SIG-M5 treated with dmso at 0.1 percent for 504 hours (cell line): ENCODE measurements around the gene SLC25A34.
"Not testable (repeated sequence)": the region's sequence is repeated elsewhere in the genome, so short reads cannot be mapped to it uniquely, and the experiment has no call there.

Source experiments
- DNase-seq: peaks from one replicate; lab custom pipeline; 2025; ENCODE audit not compliant: unreplicated experiment; lab: John Stamatoyannopoulos, UW

SLC25A34 gene

DNA sequence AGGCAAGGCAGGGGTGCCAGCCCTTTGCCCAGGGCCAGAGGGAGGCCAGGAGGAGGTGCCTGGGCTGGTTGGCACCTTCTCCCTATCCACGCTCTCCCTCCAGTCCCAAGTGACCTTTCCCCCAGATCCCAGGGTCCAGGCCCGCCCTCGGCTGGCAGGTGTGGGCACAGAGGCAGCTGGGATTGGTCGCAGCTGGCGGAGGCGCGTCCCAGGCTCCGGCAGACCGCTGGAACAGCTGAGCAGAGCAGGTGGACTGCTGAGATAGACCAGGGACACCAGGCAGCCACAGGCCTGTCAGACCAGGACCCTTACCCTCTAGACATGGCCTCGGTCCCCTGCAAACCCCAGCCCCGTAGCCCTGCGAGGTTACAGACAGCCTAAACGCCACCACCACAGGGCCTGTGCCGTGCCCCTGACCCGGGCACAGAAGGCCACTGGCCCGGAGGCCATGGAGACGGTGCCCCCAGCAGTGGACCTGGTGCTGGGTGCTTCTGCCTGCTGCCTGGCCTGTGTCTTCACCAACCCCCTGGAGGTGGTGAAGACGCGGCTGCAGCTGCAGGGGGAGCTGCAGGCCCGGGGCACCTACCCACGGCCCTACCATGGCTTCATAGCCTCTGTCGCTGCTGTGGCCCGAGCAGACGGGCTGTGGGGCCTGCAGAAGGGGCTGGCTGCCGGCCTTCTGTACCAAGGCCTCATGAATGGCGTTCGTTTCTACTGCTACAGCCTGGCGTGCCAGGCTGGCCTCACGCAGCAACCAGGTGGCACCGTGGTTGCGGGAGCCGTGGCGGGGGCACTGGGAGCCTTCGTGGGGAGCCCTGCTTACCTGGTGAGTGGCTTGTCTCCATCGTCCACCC is at the start of gene SLC25A34:
SLC25A34 (plus strand) TSS at position 221 of the 854 bp plus-strand sequence; CDS start at position 449, 228 bp downstream.
- no peak for DNase-seq

DNA sequence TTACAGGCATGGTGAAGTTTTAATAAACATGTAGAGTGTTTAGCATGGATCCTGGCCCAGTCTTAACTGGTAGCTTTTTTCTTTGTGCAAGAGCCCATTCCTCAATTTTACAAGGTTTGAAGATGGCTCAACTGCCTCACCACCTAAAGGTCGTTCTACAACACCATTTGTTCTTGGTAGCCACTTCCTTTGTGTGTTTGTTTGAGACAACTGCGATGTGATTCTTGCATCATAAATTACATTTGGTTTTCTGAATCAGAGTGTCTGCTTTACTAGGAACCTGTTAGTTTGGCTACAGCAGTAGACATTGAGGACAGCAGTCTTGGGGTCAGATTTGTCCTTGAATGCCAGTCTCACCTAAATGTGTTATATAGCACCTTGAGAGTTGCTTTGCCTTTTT is 48.6 kb upstream of the SLC25A34 start:
- DNase-seq: no peak

DNA sequence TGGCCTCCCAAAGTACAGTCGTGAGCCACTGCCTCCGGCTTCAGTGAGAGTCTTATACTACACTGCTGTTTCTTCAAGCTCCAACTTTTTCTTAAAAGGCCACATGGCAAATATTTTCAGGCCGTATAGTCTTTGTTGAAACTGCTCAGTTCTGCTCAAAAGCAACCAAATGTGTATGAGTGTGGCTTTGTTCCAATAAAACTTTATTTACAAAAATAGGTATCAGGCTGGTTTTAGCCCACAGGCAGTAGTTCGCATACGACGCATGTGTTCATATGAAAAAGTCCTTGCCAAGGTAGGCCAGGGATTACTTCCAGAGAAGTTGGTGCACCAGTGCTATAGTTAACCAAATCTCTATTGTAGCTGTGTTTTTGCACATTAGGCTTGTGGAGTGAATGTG is 45.7 kb upstream of the SLC25A34 start:
- DNase-seq: no peak

DNA sequence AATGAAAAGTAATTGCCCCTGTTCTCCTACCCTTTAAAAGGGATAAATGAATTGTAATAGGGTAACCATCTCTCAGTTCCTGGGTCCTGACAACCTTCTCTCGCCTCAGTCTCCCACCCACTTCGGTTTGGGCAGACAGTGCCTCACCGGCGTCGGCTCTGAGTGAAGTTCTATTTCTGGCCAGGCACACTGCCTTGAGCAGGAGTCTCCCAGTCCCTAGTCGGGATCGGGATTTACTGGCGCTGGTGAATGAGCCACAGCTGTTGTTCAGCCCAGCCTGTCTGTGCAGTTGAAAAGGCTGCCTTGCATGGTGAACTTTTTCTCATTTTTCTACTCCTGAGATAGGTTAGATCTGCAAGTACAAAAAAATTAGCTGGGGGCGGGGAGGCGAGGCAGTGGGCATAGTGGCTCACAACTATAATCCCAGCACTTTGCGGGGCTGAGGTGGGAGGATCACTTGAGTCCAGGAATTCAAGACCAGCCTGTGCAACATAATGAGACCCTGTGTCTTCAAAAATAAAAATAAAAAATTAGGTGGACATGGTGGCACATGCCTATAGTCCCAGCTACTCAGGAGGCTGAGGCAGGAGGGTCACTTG is 44.5 kb upstream of the SLC25A34 start:
- no peak for DNase-seq

DNA sequence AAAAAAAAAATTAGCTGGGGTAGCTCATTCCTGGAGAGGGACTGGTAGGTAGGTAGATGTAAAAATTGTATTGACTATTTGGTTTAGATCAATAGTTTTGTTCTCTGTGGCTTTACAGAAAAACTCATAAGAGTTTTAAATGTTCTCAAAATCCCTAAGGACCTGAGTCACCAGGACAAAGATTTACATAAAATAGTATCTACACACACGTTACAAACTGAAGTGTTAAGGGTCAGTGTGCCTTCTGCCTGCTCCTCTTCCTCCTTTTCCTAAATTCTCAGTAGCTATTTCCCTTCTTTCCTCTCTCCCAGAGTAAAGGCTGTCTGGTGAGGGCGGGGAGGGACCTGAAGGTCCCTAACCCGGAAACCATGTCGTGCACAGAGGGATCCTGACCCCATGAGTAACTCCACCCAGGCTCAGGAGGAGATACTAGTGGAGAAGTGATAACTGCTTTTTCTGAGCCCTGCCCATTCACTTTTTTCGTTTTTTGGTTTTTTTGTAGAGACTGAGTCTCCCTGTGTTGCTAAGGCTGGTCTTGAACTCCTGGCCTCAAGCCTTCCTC is 43.9 kb upstream of the SLC25A34 start:
- no peak for DNase-seq

DNA sequence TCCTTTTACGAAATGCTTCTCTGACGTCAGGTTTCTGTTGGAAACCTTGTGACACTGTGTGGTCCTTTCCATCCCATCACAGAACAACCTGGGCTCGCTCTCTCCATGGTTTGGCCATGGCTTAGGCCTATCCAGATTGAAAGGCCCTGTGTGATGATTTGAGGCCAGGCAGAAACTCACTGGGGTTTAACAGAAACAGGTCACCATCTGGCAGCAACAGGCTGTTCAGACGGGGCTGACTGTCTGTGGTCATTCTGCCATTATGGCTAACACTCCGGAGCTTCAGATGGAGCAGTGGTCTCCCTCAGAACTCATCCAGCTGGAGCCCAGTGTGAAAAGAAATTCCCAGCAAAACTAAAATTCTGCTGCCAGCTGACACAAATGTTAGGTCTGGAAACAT is 42.7 kb upstream of the SLC25A34 start:
- no peak for DNase-seq

DNA sequence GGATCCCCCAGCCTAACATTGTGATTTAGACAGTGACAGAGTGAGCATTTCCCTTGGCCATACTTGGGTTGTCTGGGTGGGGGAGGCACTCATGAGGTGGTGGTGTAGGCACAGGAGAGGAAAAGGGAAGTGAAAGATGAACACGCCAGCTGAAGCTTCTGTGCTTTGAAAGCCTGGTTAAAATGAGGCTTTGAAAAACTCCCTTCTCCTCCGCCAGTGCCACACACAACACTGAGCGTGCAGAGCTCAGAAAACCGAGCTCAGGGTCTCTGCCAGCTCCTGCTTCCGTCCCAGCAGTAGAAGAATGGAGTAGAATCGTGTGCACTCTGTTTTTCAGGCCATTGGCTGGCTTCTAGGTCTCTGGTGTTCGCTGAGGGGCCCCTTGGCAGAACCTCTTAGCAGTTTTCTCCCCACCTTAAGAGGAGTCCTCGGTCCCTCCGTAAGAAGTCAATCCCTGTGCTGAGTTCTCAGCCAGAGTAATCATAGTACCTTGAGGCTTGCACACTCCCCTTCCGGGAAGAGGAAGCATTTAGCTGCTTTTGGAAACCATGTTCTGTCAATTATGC is 39.0 kb upstream of the SLC25A34 start:
- peak; percentile 90 for DNase-seq

DNA sequence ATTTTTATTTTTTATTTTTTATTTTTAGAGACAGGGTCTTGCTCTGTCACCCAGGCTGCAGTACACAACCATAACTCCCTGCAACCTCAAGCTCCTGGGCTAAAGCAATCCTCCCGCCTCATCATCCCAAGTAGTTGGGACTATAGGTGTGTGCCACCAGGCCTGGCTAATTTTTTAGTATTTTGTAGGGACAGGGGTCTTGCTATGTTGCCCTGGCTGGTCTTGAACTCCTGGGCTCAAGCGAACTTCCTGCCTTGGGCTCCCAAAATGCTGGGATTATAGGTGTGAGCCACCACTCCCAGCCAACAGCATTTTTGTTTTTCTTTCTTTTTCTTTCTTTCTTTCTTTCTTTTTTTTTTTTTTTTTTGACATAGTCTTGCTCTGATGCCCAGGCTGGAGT is 37.9 kb upstream of the SLC25A34 start:
- DNase-seq: no peak

DNA sequence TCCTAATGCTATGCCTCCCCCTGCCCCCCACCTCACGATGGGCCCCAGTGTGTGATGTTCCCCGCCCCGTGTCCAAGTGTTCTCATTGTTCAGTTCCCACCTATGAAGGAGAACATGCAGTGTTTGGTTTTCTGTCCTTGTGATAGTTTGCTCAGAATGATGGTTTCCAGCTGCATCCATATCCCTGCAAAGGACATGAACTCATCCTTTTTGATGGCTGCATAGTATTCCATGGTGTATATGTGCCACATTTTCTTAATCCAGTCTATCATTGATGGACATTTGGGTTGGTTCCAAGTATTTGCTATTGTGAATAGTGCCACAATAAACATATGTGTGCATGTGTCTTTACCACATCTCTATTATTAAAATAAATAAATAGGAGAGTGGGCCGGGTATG is 36.7 kb upstream of the SLC25A34 start:
- DNase-seq: not testable (repeated sequence)

DNA sequence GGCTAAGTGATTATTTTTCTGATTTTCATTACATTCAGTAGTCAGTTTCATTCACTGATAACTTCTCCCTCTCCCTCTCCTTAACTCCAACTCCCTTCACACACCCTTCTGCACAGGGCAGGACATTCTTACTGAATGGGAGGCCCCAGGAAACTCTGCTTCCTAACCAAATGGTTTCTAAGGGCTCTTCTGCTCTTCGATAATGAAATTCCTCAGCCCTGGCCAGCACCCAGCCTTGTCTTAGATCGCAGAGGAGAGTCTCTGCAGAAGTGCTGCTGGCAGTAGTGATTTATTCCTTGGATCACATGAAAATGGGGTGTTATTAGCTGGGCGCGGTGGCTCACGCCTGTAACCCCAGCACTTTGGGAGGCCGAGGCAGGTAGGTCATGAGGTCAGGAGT is 35.5 kb upstream of the SLC25A34 start:
- DNase-seq: no peak

DNA sequence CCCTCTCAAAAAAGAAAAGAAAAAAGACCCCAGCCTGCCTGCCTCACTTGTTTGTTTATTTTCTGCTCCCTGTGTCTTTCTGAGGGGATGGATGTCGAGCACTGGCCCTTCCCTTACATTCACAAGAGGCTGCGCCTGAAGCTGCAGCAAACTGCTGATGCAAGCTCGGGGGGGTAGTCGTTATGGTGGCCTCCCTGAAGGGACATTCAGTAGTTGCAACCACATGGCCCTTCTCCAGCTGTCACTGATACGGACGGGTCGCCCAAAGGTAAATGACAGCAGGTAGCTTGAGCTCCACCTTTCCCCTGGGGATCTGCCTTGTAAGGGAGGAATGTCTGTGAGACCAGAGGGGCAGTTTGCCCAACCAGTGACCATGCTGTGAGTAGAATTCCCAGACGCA is 34.3 kb upstream of the SLC25A34 start:
- no peak for DNase-seq

DNA sequence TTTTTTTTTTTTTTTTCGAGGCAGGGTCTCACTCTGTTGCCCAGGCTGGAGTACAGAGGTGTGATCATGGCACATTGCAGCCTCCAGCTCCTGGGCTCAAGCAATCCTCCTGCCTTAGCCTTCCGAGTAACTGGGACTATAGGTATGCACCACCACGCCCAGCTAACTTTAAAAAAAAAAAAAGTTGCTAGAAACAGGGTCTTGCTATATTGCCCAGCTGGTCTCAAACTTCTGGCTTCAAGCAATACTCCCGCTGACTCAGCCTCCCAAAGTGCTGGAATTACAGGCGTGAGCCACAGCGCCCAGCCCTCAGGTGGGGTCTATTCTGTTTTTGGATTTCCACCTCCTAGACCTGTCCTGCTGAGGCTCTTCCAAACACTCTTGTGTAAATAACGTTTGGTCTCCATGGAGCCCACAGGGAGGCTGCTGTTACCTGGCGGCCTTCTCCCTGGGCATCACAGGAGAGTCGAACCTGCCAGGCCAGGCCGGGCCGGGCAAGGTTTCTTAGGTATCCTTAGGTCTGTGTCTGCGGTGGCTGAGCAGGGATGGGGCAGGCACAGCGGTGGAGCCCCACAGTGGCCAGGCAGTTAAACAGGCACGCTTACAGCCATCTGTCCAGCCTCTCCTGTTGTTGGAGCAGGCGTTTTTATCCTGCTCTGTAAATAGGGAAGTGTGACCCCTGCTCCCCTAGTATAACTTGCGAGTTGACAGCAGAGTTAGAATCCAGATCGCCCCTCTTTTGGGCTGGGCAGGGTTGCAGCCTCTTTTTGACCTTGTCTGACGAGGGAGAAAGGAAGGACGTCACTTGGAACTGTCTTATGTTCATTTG is 33.1 kb upstream of the SLC25A34 start:
- no peak for DNase-seq

DNA sequence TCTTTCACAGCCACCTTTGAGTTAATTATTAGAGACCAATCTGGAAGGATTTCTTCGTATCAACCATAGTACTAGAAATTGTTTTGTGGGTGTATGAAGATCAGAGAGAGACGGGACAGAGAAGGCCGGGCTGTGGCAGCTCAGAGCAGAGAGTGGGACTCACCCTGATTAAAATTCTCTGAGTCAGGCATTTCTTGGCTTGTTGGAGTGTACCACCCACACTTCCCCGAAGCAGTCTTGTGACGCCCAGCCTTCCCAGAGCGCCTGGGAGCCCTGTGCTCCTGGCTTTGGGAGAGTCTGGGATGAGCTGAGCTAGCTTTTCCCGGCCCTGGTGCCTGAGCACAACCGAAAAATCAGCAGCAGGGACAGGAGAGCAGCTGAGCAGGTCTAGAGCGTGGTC is 32.5 kb upstream of the SLC25A34 start:
- DNase-seq: no peak

DNA sequence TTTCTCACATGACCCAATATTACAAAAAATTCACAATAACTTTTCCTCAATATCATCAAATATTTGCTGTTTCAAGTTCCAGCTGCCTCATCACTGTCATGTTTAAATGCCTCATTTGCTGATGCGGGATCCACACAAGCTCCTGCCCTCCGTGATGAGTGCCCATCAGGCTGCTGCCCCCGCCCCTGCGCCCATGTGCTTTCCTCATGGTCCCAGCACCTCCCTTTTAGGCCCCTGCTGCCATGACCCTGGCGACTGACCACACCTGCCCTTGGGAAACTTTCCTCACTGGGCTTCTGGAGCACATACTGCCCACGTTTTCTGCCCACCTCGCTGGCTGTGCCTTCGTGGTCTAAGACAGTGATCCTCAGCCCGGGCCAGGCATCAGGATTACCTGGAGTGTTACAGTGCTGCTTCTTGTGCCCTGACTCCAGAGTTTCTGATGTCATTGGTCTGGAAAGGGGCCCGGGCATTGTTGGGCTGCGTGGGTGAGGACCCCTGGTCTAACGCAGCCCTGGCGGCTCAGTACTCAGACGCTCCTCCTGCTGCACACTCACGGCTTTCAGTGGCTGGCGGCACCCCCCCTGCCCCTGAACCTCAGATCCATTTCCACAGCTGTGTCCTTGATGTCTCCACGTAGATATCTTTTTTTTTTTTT is 31.4 kb upstream of the SLC25A34 start:
- DNase-seq: no peak

DNA sequence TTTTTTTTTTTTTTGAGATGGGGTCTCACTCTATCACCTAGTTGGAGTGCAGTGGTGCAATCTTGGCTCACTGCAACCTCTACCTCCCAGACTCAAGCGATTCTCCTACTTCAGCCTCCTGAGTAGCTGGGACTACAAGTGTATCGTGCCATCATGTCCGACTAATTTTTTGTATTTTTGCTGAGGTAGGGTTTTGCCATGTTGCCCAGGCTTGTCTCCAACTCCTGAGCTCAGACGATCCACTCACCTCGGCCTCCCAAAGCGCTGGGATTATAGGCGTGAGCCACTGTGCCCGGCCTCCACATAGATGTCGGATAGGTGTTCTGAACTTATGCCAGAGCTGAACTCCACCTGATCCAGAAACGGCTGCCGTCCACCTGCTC is 30.9 kb upstream of the SLC25A34 start:
- no peak for DNase-seq

DNA sequence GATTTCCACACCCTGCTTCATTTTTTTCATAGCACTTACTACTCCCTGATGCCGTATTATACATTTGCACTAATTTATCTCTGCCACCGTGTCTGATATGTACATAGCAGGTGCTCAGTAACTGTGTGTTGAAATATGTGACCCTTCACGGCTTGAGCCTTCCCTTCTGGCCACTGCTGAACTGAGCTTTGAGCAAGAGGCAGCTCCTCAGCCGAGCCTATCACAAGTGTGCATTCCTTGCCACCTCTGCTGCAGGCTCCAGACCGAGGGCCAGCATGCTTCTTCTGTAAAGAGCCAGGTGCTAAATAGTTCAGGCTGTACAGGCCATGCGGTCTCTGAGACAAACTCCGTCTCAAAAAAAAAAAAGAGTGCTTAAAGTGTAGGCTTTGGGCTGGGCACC is 29.3 kb upstream of the SLC25A34 start:
- no peak for DNase-seq

DNA sequence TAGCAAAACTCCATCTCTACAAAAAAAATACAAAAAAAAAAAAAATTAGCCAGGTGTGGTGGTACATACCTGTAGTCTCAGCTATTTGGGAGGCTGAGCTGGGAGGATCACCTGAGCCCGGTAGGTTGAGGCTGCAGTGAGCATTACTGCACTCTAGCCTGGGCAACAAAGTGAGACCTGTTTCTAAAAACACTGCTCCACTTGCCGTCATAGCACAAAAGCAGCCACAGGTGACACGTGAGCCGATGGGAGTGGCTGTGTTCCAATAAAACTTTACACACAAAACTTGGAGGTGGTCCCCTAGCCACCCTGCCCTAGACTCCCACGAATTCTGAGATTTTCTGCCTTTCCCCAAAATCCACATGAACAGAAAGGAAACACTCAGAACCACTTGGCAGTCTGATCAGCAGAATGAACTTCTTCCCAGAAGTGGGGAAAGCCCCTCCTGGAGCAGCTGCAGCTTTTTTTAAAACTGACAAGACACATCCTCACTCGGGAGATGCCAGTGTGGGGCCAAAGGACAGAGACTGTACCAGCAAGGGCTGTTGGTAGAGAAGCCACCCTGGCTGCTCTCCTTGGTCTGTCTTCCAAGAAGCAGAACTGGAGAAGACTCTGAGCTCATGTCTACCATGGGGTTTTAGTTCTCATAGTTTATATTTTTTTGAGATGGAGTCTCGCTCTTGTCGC is 28.7 kb upstream of the SLC25A34 start:
- DNase-seq: no peak

DNA sequence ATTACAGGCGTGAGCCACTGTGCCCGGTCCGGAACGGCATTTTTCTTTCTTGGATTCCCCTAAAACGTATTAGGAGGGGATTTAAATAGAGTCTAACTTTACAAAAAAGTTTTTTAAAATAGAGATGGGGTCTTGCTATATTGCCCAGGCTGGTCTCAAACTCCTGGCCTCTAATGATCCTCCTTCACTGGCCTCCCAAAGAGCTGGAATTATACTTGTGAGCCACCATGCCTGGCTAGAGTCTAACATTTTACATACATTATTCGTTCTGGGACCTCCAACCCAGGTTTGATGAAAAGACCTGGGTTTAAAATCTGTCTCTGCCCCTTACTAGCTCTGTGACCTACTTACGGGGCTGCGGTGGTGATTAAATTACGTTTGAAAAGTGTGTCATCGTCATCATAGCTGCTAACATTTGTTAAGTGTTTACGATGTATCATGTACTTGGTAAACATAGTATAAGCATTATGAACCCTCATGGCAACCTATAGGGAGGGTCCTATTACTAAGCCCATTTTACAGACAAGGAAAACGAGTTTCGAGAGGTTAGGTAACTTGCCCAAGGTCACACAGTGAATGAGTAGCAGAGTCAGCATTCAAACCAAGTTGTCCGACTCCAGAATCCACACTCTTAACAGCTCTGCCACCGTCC is 27.4 kb upstream of the SLC25A34 start:
- no peak for DNase-seq

DNA sequence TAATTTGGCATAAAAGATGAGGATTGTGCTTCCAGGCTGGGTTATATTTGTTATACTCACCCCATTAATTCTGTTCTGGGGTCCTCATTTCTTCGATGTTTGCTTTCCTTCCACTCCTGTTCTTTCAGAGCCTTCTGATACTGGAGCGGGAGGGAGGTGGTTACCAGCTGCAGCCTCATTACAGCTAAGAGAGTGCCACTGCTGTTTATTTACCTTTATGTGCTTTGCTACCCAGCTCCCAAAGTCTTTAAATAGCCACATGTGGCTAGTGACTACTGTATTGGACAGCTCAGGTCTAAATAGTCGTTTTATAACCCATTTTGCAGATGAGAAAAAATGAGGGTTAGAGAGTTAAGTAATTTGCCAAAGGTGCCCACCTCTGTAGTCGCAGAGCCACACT is 26.8 kb upstream of the SLC25A34 start:
- DNase-seq: no peak

DNA sequence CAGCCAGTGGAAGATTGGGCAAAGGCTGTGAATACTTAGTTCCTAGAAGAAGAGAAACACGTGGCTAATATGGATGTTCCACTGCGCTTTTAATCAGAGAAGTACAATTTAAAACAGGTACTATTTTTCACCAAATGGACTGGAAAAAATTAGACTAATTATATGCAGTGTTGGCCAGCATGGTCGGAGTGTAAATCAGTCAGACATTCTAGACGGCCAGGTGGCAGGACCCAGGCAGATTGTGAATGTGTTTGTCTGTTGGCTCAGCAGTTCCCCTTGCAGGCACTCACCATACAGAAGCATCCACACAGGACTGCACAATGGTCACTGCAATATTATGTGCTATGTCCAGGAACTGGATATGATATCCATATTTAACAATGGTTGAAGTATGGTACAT is 23.9 kb upstream of the SLC25A34 start:
- DNase-seq: no peak
